ENCODE results near the gene PLSCR3.

The PLSCR3 gene

GRCh38 chr17:7408863-7409262, 14.5 kb upstream of the PLSCR3 start:
- TF ChIP-seq, protein P1, sequence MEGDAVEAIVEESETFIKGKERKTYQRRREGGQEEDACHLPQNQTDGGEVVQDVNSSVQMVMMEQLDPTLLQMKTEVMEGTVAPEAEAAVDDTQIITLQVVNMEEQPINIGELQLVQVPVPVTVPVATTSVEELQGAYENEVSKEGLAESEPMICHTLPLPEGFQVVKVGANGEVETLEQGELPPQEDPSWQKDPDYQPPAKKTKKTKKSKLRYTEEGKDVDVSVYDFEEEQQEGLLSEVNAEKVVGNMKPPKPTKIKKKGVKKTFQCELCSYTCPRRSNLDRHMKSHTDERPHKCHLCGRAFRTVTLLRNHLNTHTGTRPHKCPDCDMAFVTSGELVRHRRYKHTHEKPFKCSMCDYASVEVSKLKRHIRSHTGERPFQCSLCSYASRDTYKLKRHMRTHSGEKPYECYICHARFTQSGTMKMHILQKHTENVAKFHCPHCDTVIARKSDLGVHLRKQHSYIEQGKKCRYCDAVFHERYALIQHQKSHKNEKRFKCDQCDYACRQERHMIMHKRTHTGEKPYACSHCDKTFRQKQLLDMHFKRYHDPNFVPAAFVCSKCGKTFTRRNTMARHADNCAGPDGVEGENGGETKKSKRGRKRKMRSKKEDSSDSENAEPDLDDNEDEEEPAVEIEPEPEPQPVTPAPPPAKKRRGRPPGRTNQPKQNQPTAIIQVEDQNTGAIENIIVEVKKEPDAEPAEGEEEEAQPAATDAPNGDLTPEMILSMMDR (IDR thresholded peaks at IDR 0.05; ENCODE audit: low read depth, low read length), result no peak
- DNase-seq (ENCODE audit: extremely low read depth, low read depth), result no peak

- TF ChIP-seq, protein P1 (IDR thresholded peaks at IDR 0.05; ENCODE audit: low read depth, low read length), result no peak
- DNase-seq (ENCODE audit: extremely low read depth, low read depth), result no peak
Measured at GRCh38 chr17:7408252-7408727, 14.0 kb upstream of the PLSCR3 start.

GRCh38 chr17:7407485-7408251, 13.3 kb upstream of the PLSCR3 start, which contains the start of gene NLGN2:
NLGN2 (plus strand) TSS chr17:7407845; CDS start chr17:7408256, 411 bp downstream.
- TF ChIP-seq, protein P1 (IDR thresholded peaks at IDR 0.05; ENCODE audit: low read depth, low read length), result no peak
- DNase-seq (ENCODE audit: extremely low read depth, low read depth), result no peak

- TF ChIP-seq, protein P1 (IDR thresholded peaks at IDR 0.05; ENCODE audit: low read depth, low read length), result no peak
- DNase-seq (ENCODE audit: extremely low read depth, low read depth), result no peak
Measured at GRCh38 chr17:7407082-7407481, 12.8 kb upstream of the PLSCR3 start.

- TF ChIP-seq, protein P1 (IDR thresholded peaks at IDR 0.05; ENCODE audit: low read depth, low read length), result no peak
- DNase-seq (ENCODE audit: extremely low read depth, low read depth), result no peak
Measured at GRCh38 chr17:7406235-7406825, 12.0 kb upstream of the PLSCR3 start.

DNA sequence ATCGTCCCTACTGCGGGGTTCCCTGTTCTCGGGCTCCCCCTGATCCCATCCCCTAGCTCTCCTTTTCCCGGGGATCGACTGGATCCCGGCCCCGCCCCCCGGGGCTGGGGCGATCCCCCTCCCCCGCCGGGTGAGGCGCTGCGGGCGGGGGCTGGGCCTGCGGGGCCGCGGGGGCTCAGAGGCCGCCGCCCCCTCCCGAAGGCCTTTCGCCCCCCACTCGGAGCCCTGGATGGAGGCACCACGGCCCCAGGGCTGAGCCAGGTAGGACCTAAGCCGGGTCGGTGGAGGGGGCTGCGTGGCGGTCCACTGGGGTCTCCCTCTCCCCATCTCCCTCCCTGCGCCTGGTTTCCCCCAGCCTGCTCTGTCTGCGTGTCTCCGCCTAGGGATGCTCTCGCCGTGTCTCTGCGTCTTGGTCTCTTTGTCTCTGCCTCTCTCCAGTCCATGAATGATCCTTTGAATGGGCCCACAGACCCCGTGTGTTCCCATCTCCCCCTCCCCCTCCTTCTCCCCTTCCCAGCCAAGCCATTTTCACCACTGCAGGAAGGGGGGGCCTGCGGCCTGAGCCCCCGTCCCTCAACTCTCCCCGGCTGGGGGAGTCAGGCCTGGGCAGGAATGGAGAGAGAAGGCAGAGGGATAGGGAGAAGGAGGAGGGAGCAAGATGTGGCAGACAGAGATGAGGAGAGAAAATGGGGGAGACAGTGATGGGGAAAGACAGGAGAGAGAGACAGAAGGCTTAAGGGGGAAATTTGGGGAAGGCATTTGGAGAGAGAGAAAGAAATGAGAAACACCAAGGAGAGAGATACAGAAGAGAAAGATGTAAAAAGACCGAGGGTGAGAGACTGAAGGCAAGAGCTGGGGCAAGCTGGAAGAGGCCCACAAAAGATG, 11.3 kb upstream of the PLSCR3 start:
- no peak for DNase-seq (ENCODE audit: extremely low read depth, low read depth)
- TF ChIP-seq, protein P1 (IDR thresholded peaks at IDR 0.05; ENCODE audit: low read depth, low read length), result no peak
